Measurements from ENCODE around the gene TP53RK. TPM values are rescaled to one million over a fixed set of nuclear protein-coding genes. Genes with fewer than 3 reads are reported as not detected.

Gene TP53RK
- total and polyA plus RNA-seq, 2 of the 13 experiments (the other 11 are each of a cell fraction or from before 2014, with no cell fraction given): 12.9 to 25.5 TPM

- TF ChIP-seq SETDB1 (CRISPR knock-in tag; IDR thresholded peaks at IDR 0.05; ENCODE audit: borderline replicate concordance) (no peak), ZNF891 (CRISPR knock-in tag; IDR thresholded peaks at IDR 0.05) (no peak), ZNF879 (CRISPR knock-in tag; IDR thresholded peaks at IDR 0.05) (no peak), SALL2 (CRISPR knock-in tag; IDR thresholded peaks at IDR 0.05) (no peak), ZNF782 (CRISPR knock-in tag; IDR thresholded peaks at IDR 0.05; ENCODE audit: borderline replicate concordance) (no peak), ZNF644 (CRISPR knock-in tag; IDR thresholded peaks at IDR 0.05; ENCODE audit: low read depth) (0 out of 2 replicates have a peak, but pooled peaks have one; percentile 13), ZBTB7B (CRISPR knock-in tag; IDR thresholded peaks at IDR 0.05) (no peak), HDAC2 (CRISPR knock-in tag; IDR thresholded peaks at IDR 0.05) (no peak; the same call in 1 of the 2 replicates), ZNF138 (CRISPR knock-in tag; IDR thresholded peaks at IDR 0.05; ENCODE audit: low read depth) (no peak), SNAPC2 (CRISPR knock-in tag; IDR thresholded peaks at IDR 0.05) (no peak), CENPX (CRISPR knock-in tag; IDR thresholded peaks at IDR 0.05) (no peak), ZNF337 (CRISPR knock-in tag; IDR thresholded peaks at IDR 0.05; ENCODE audit: borderline replicate concordance, low read depth) (no peak), XRCC5 (optimal IDR thresholded peaks at IDR 0.05; ENCODE audit: low read length) (peak; percentile 53), ZBTB38 (CRISPR knock-in tag; IDR thresholded peaks at IDR 0.05) (no peak), ZNF761 (CRISPR knock-in tag; conservative IDR thresholded peaks at IDR 0.05) (no peak; the same call in 1 of the 2 replicates), U2AF2 (IDR thresholded peaks at IDR 0.05; ENCODE audit: low read depth, low read length) (no peak), ZNF207 (IDR thresholded peaks at IDR 0.05; ENCODE audit: borderline replicate concordance) (no peak), GATAD1 (CRISPR knock-in tag; IDR thresholded peaks at IDR 0.05) (0 out of 2 replicates have a peak, but pooled peaks have one; percentile 27), GMEB1 (CRISPR knock-in tag; IDR thresholded peaks at IDR 0.05; ENCODE audit: borderline replicate concordance) (no peak), MEF2D (CRISPR knock-in tag; IDR thresholded peaks at IDR 0.05) (no peak), CREB1 (IDR thresholded peaks at IDR 0.05) (no peak), CREB1 (CRISPR knock-in tag; IDR thresholded peaks at IDR 0.05) (peak; percentile 34; the same call in 1 of the 2 replicates), REXO4 (CRISPR knock-in tag; IDR thresholded peaks at IDR 0.05; ENCODE audit: borderline replicate concordance) (no peak), SMAD3 (CRISPR knock-in tag; IDR thresholded peaks at IDR 0.05) (no peak), MIXL1 (CRISPR knock-in tag; IDR thresholded peaks at IDR 0.05) (no peak), DZIP1 (CRISPR knock-in tag; IDR thresholded peaks at IDR 0.05) (no peak), KAT2B (IDR thresholded peaks at IDR 0.05; ENCODE audit: borderline replicate concordance, low read depth, low read length) (no peak), SALL1 (CRISPR knock-in tag; IDR thresholded peaks at IDR 0.05) (0 out of 2 replicates have a peak, but pooled peaks have one; percentile 4), ZNF589 (CRISPR knock-in tag; conservative IDR thresholded peaks at IDR 0.05) (no peak)
Measured at GRCh38 chr20:46649965-46650542, 39.2 kb downstream of the TP53RK start (continued).

Measured in HepG2 (cell line).